ENCODE data around the gene LAD1.

LAD1 gene

GRCh38 chr1:201353186-201353940 lies 45.8 kb downstream of the LAD1 start:
- in situ Hi-C loops (cut with HindIII; ENCODE audit: low sequenced_read_pairs): no loop called here

GRCh38 chr1:201351617-201352016 lies 47.5 kb downstream of the LAD1 start:
- in situ Hi-C loops (cut with HindIII; ENCODE audit: low sequenced_read_pairs): no loop called here

- in situ Hi-C loops (cut with HindIII; ENCODE audit: low sequenced_read_pairs): no loop called here
Observed at GRCh38 chr1:201350884-201351283, 48.2 kb downstream of the LAD1 start.

- in situ Hi-C loops (cut with HindIII; ENCODE audit: low sequenced_read_pairs): no loop called here
Observed at GRCh38 chr1:201350361-201350725, 48.8 kb downstream of the LAD1 start.

- in situ Hi-C loops (cut with HindIII; ENCODE audit: low sequenced_read_pairs): no loop called here
Observed at GRCh38 chr1:201349092-201349491, 50.0 kb downstream of the LAD1 start.

- in situ Hi-C loops (cut with HindIII; ENCODE audit: low sequenced_read_pairs): no loop called here
Observed at GRCh38 chr1:201348211-201348566, 50.9 kb downstream of the LAD1 start.

GRCh38 chr1:201347498-201348210 lies 51.5 kb downstream of the LAD1 start:
- in situ Hi-C loops (cut with HindIII; ENCODE audit: low sequenced_read_pairs): no loop called here

GRCh38 chr1:201346987-201347386 lies 52.1 kb downstream of the LAD1 start:
- in situ Hi-C loops (cut with HindIII; ENCODE audit: low sequenced_read_pairs): no loop called here

GRCh38 chr1:201346337-201346939 lies 52.7 kb downstream of the LAD1 start:
- in situ Hi-C loops (cut with HindIII; ENCODE audit: low sequenced_read_pairs): no loop called here

- in situ Hi-C loops (cut with HindIII; ENCODE audit: low sequenced_read_pairs): no loop called here
Observed at GRCh38 chr1:201345081-201345355, 54.1 kb downstream of the LAD1 start.

- in situ Hi-C loops (cut with HindIII; ENCODE audit: low sequenced_read_pairs): no loop called here
Observed at GRCh38 chr1:201344206-201345080, 54.7 kb downstream of the LAD1 start.

GRCh38 chr1:201341377-201341776 lies 57.7 kb downstream of the LAD1 start:
- in situ Hi-C loops (cut with HindIII; ENCODE audit: low sequenced_read_pairs): no loop called here

- in situ Hi-C loops (cut with HindIII; ENCODE audit: low sequenced_read_pairs): no loop called here
Observed at GRCh38 chr1:201336711-201337450, 62.2 kb downstream of the LAD1 start.

GRCh38 chr1:201335901-201336300 lies 63.2 kb downstream of the LAD1 start:
- in situ Hi-C loops (cut with HindIII; ENCODE audit: low sequenced_read_pairs): no loop called here

- in situ Hi-C loops (cut with HindIII; ENCODE audit: low sequenced_read_pairs): no loop called here
Observed at GRCh38 chr1:201335174-201335870, 63.8 kb downstream of the LAD1 start.

GRCh38 chr1:201334325-201335173 lies 64.6 kb downstream of the LAD1 start:
- in situ Hi-C loops (cut with HindIII; ENCODE audit: low sequenced_read_pairs): no loop called here

- in situ Hi-C loops (cut with HindIII; ENCODE audit: low sequenced_read_pairs): no loop called here
Observed at GRCh38 chr1:201332616-201333335, 66.3 kb downstream of the LAD1 start.

- in situ Hi-C loops (cut with HindIII; ENCODE audit: low sequenced_read_pairs): no loop called here
Observed at GRCh38 chr1:201332021-201332420, 67.1 kb downstream of the LAD1 start.

- in situ Hi-C loops (cut with HindIII; ENCODE audit: low sequenced_read_pairs): no loop called here
Observed at GRCh38 chr1:201331166-201331565, 68.0 kb downstream of the LAD1 start.

Data from DLD1 (cell line).